GM12864 (cell line): Measurements from ENCODE around the gene PKD1.
"Not testable (repeated sequence)": the region's sequence is repeated elsewhere in the genome, so short reads cannot be mapped to it uniquely, and the experiment has no call there.

Experiments used
- DNase-seq: peaks from one replicate; pipeline ENCODE4 v3.0.0-alpha.2; 2011; ENCODE audit warnings: low read depth
- H3K4me3 ChIP-seq: 2 replicates; pipeline ENCODE4 v1.5.1; 2011; ENCODE audit warnings: mild to moderate bottlenecking, low read depth, low read length, control low read depth
- CTCF ChIP-seq: IDR thresholded peaks from 2 replicates; pipeline ENCODE4 v1.5.1; 2011; ENCODE audit warnings: low read depth, mild to moderate bottlenecking, moderate library complexity, low read length, control low read depth, inconsistent platforms; ENCODE audit errors: missing control alignments

PKD1 gene

GRCh38 chr16:2109872-2110271 is 25.8 kb downstream of the PKD1 start:
- not testable (repeated sequence) for DNase-seq, H3K4me3 ChIP-seq

- DNase-seq, H3K4me3 ChIP-seq: not testable (repeated sequence)
Observed at GRCh38 chr16:2109271-2109580, 26.5 kb downstream of the PKD1 start.

GRCh38 chr16:2108446-2109270 is 27.0 kb downstream of the PKD1 start:
- not testable (repeated sequence) for H3K4me3 ChIP-seq

GRCh38 chr16:2107791-2108125 is 27.9 kb downstream of the PKD1 start:
- not testable (repeated sequence) for DNase-seq, H3K4me3 ChIP-seq

More at GRCh38 chr16:2108446-2109270, 27.0 kb downstream of the PKD1 start:
- DNase-seq, result not testable (repeated sequence)

- DNase-seq, H3K4me3 ChIP-seq: not testable (repeated sequence)
Observed at GRCh38 chr16:2107121-2107790, 28.4 kb downstream of the PKD1 start.

GRCh38 chr16:2106211-2106610 is 29.5 kb downstream of the PKD1 start:
- H3K4me3 ChIP-seq, result not testable (repeated sequence)

GRCh38 chr16:2105769-2106168 is 29.9 kb downstream of the PKD1 start:
- not testable (repeated sequence) for H3K4me3 ChIP-seq, DNase-seq

More at GRCh38 chr16:2106211-2106610, 29.5 kb downstream of the PKD1 start:
- DNase-seq, result not testable (repeated sequence)

- not testable (repeated sequence) for H3K4me3 ChIP-seq, DNase-seq
Observed at GRCh38 chr16:2105291-2105690, 30.4 kb downstream of the PKD1 start.

GRCh38 chr16:2104464-2104863 is 31.2 kb downstream of the PKD1 start:
- not testable (repeated sequence) for DNase-seq, H3K4me3 ChIP-seq

- no peak for DNase-seq
- TF ChIP-seq CTCF, result no peak
- H3K4me3 ChIP-seq, result no peak overlapping the region
Observed at GRCh38 chr16:2102471-2102870, 33.2 kb downstream of the PKD1 start.

GRCh38 chr16:2101581-2101980 is 34.1 kb downstream of the PKD1 start:
- H3K4me3 ChIP-seq, DNase-seq: not testable (repeated sequence)

- DNase-seq, H3K4me3 ChIP-seq: not testable (repeated sequence)
Observed at GRCh38 chr16:2097689-2098088, 38.0 kb downstream of the PKD1 start.

GRCh38 chr16:2096853-2097595 is 38.7 kb downstream of the PKD1 start:
- no peak overlapping the region for H3K4me3 ChIP-seq
- no peak for TF ChIP-seq CTCF
- DNase-seq, result no peak
